ENCODE measurements around the gene TCP11L2. TPM values are rescaled to one million over a fixed set of nuclear protein-coding genes. Genes with fewer than 3 reads are reported as not detected.

TCP11L2 gene
- total and polyA plus RNA-seq, 4 donors, result 2.5 to 98.1 (median 5.9) TPM

- 95% methylated on average over 3 of the region's 3 CpGs for WGBS
- Histone ChIP-seq H3K27me3 (ENCODE audit: control insufficient read depth in 4 of 4, insufficient read depth in 4 of 4, low read length in 3 of 4) (no peaks in the 10 kb centered on the region), H3K4me1 (ENCODE audit: control insufficient read depth in 4 of 4, insufficient read depth in 4 of 4, low read length in 3 of 4) (no peaks in the 10 kb centered on the region), H3K36me3 (ENCODE audit: control insufficient read depth in 4 of 4, insufficient read depth in 3 of 4, low read depth in 1 of 4, low read length in 3 of 4) (no peaks in the 10 kb centered on the region), H3K27ac (ENCODE audit: low read depth in 1 of 2, low read length in 2 of 2) (no peak overlapping the region), H3K9me3 (ENCODE audit: control insufficient read depth in 4 of 4, low read length in 3 of 4) (no peaks in the 10 kb centered on the region), H3K4me3 (ENCODE audit: low read depth in 1 of 3, low read length in 3 of 3) (no peak overlapping the region), H3K9ac (ENCODE audit: low read depth in 1 of 2, low read length in 2 of 2) (no peak overlapping the region)
- TF ChIP-seq FOXA1 (IDR thresholded peaks at IDR 0.05), result no peak
- no peak for TF ChIP-seq GABPA (IDR thresholded peaks at IDR 0.05 in 1 of 2, conservative IDR thresholded peaks at IDR 0.05 in 1 of 2)
- no peak for TF ChIP-seq NR2F2 (IDR thresholded peaks at IDR 0.05)
- no peak for DNase-seq (ENCODE audit: low spot score)
These were observed 47.8 kb upstream of the TCP11L2 start for GRCh38 chr12:106254724-106255123.

- no peaks in the 10 kb centered on the region for H3K36me3 ChIP-seq (ENCODE audit: control insufficient read depth in 4 of 4, insufficient read depth in 3 of 4, low read depth in 1 of 4, low read length in 3 of 4)
- 93% methylated on average over 3 of the region's 3 CpGs for WGBS
- H3K27ac ChIP-seq (ENCODE audit: low read depth in 1 of 2, low read length in 2 of 2), result no peak overlapping the region
- H3K27me3 ChIP-seq (ENCODE audit: control insufficient read depth in 4 of 4, insufficient read depth in 4 of 4, low read length in 3 of 4), result no peaks in the 10 kb centered on the region
- H3K4me1 ChIP-seq (ENCODE audit: control insufficient read depth in 4 of 4, insufficient read depth in 4 of 4, low read length in 3 of 4), result no peaks in the 10 kb centered on the region
- no peak for TF ChIP-seq ZBTB33 (IDR thresholded peaks at IDR 0.05)
- no peak for TF ChIP-seq RXRA (IDR thresholded peaks at IDR 0.05)
- no peak for TF ChIP-seq ATF3 (IDR thresholded peaks at IDR 0.05)
- no peak for TF ChIP-seq NR2F2 (IDR thresholded peaks at IDR 0.05)
- no peak for TF ChIP-seq GABPA (IDR thresholded peaks at IDR 0.05 in 1 of 2, conservative IDR thresholded peaks at IDR 0.05 in 1 of 2)
- no peak for TF ChIP-seq SP1 (IDR thresholded peaks at IDR 0.05)
- no peak for TF ChIP-seq CTCF (IDR thresholded peaks at IDR 0.05; ENCODE audit: low read depth, low read length, missing input control)
- TF ChIP-seq FOXA2 (IDR thresholded peaks at IDR 0.05), result no peak
- no peak for TF ChIP-seq JUND (IDR thresholded peaks at IDR 0.05)
- TF ChIP-seq FOXA1 (IDR thresholded peaks at IDR 0.05), result no peak
- TF ChIP-seq YY1 (IDR thresholded peaks at IDR 0.05), result no peak
- no peak for TF ChIP-seq REST (IDR thresholded peaks at IDR 0.05)
- no peak for TF ChIP-seq MAX (IDR thresholded peaks at IDR 0.05)
- no peak for TF ChIP-seq RAD21 (IDR thresholded peaks at IDR 0.05)
- TF ChIP-seq HNF4A (conservative IDR thresholded peaks at IDR 0.05), result no peak
- no peak for TF ChIP-seq EGR1 (IDR thresholded peaks at IDR 0.05; ENCODE audit: low read depth in 2 of 2)
- TF ChIP-seq HNF4G (IDR thresholded peaks at IDR 0.05), result no peak
- no peak for TF ChIP-seq TAF1 (conservative IDR thresholded peaks at IDR 0.05)
- H3K9me3 ChIP-seq (ENCODE audit: control insufficient read depth in 4 of 4, low read length in 3 of 4), result no peaks in the 10 kb centered on the region
- no peak overlapping the region for H3K9ac ChIP-seq (ENCODE audit: low read depth in 1 of 2, low read length in 2 of 2)
- DNase-seq (ENCODE audit: low spot score), result no peak
- no peak overlapping the region for H3K4me3 ChIP-seq (ENCODE audit: low read depth in 1 of 3, low read length in 3 of 3)
These were observed 47.0 kb upstream of the TCP11L2 start for GRCh38 chr12:106255493-106255892.

Measured in liver (tissue), 9 donors.